ENCODE measurements around the gene SLC16A10.
"Not testable (repeated sequence)": the region's sequence is repeated elsewhere in the genome, so short reads cannot be mapped to it uniquely, and the experiment has no call there.

The SLC16A10 gene

GRCh38 chr6:111183702-111184517 lies 96.6 kb downstream of the SLC16A10 start:
- Histone ChIP-seq H3K36me3 (ENCODE audit: insufficient read depth, low read length) (no peaks in the 10 kb centered on the region), H3K9ac (ENCODE audit: insufficient read length) (no peak overlapping the region), H3K27ac (no peak overlapping the region), H3K4me3 (no peak overlapping the region), H3K9me3 (ENCODE audit: low read depth, low read length) (no peaks in the 10 kb centered on the region)
- no peak for DNase-seq (ENCODE audit: low read depth, low spot score)
- TF ChIP-seq EZH2 (IDR thresholded peaks at IDR 0.05) (no peak), FOXP2 (optimal IDR thresholded peaks at IDR 0.05; ENCODE audit: control extremely low read depth, extremely low read length, insufficient read depth) (no peak), POLR2AphosphoS5 (IDR thresholded peaks at IDR 0.05; ENCODE audit: borderline replicate concordance, low read depth, low read length) (no peak)

GRCh38 chr6:111184827-111185532 lies 97.7 kb downstream of the SLC16A10 start:
- Histone ChIP-seq H3K4me3 (no peak overlapping the region), H3K36me3 (ENCODE audit: insufficient read depth, low read length) (no peaks in the 10 kb centered on the region), H3K9me3 (ENCODE audit: low read depth, low read length) (no peaks in the 10 kb centered on the region), H3K27ac (no peak overlapping the region), H3K9ac (ENCODE audit: insufficient read length) (no peak overlapping the region)
- no peak for DNase-seq (ENCODE audit: low read depth, low spot score)
- TF ChIP-seq EZH2 (IDR thresholded peaks at IDR 0.05) (no peak), POLR2AphosphoS5 (IDR thresholded peaks at IDR 0.05; ENCODE audit: borderline replicate concordance, low read depth, low read length) (no peak), FOXP2 (optimal IDR thresholded peaks at IDR 0.05; ENCODE audit: control extremely low read depth, extremely low read length, insufficient read depth) (no peak)

GRCh38 chr6:111185954-111186353 lies 98.7 kb downstream of the SLC16A10 start:
- H3K27ac ChIP-seq = no peak overlapping the region
- no peak overlapping the region for H3K4me3 ChIP-seq
- no peaks in the 10 kb centered on the region for H3K9me3 ChIP-seq (ENCODE audit: low read depth, low read length)
- DNase-seq (ENCODE audit: low read depth, low spot score) = no peak
- no peaks in the 10 kb centered on the region for H3K36me3 ChIP-seq (ENCODE audit: insufficient read depth, low read length)
- H3K9ac ChIP-seq (ENCODE audit: insufficient read length) = no peak overlapping the region
- TF ChIP-seq EZH2 (IDR thresholded peaks at IDR 0.05) = no peak

- TF ChIP-seq POLR2AphosphoS5 (IDR thresholded peaks at IDR 0.05; ENCODE audit: borderline replicate concordance, low read depth, low read length) (no peak), FOXP2 (optimal IDR thresholded peaks at IDR 0.05; ENCODE audit: control extremely low read depth, extremely low read length, insufficient read depth) (no peak), EZH2 (IDR thresholded peaks at IDR 0.05) (no peak)
- Histone ChIP-seq H3K9me3 (ENCODE audit: low read depth, low read length) (no peaks in the 10 kb centered on the region), H3K9ac (ENCODE audit: insufficient read length) (no peak overlapping the region), H3K36me3 (ENCODE audit: insufficient read depth, low read length) (no peaks in the 10 kb centered on the region), H3K27ac (no peak overlapping the region), H3K4me3 (no peak overlapping the region)
- DNase-seq (ENCODE audit: low read depth, low spot score) = no peak
Measured at GRCh38 chr6:111187874-111188273, 100.6 kb downstream of the SLC16A10 start.

- H3K27ac ChIP-seq = not testable (repeated sequence)
Measured at GRCh38 chr6:111189666-111190210, 102.4 kb downstream of the SLC16A10 start.

GRCh38 chr6:111190637-111191036 lies 103.3 kb downstream of the SLC16A10 start:
- no peak for DNase-seq (ENCODE audit: low read depth, low spot score)
- no peak for TF ChIP-seq FOXP2 (optimal IDR thresholded peaks at IDR 0.05; ENCODE audit: control extremely low read depth, extremely low read length, insufficient read depth)
- TF ChIP-seq POLR2AphosphoS5 (IDR thresholded peaks at IDR 0.05; ENCODE audit: borderline replicate concordance, low read depth, low read length) = no peak
- no peak for TF ChIP-seq EZH2 (IDR thresholded peaks at IDR 0.05)
- no peaks in the 10 kb centered on the region for H3K9me3 ChIP-seq (ENCODE audit: low read depth, low read length)
- no peak overlapping the region for H3K27ac ChIP-seq
- H3K36me3 ChIP-seq (ENCODE audit: insufficient read depth, low read length) = no peaks in the 10 kb centered on the region
- no peak overlapping the region for H3K4me3 ChIP-seq
- no peak overlapping the region for H3K9ac ChIP-seq (ENCODE audit: insufficient read length)

More at GRCh38 chr6:111189666-111190210, 102.4 kb downstream of the SLC16A10 start:
- H3K36me3 ChIP-seq (ENCODE audit: insufficient read depth, low read length); H3K9ac ChIP-seq (ENCODE audit: insufficient read length); H3K4me3 ChIP-seq; H3K9me3 ChIP-seq (ENCODE audit: low read depth, low read length); DNase-seq (ENCODE audit: low read depth, low spot score): not testable (repeated sequence)

- not testable (repeated sequence) for DNase-seq (ENCODE audit: low read depth, low spot score); H3K36me3 ChIP-seq (ENCODE audit: insufficient read depth, low read length); H3K9me3 ChIP-seq (ENCODE audit: low read depth, low read length); H3K9ac ChIP-seq (ENCODE audit: insufficient read length); H3K27ac ChIP-seq; H3K4me3 ChIP-seq
Measured at GRCh38 chr6:111191136-111191535, 103.8 kb downstream of the SLC16A10 start.

GRCh38 chr6:111192911-111193555 lies 105.7 kb downstream of the SLC16A10 start:
- TF ChIP-seq EZH2 (IDR thresholded peaks at IDR 0.05) = no peak
- no peak for TF ChIP-seq FOXP2 (optimal IDR thresholded peaks at IDR 0.05; ENCODE audit: control extremely low read depth, extremely low read length, insufficient read depth)
- TF ChIP-seq POLR2AphosphoS5 (IDR thresholded peaks at IDR 0.05; ENCODE audit: borderline replicate concordance, low read depth, low read length) = no peak
- H3K9ac ChIP-seq (ENCODE audit: insufficient read length) = no peak overlapping the region
- DNase-seq (ENCODE audit: low read depth, low spot score) = no peak
- H3K9me3 ChIP-seq (ENCODE audit: low read depth, low read length) = no peaks in the 10 kb centered on the region
- H3K36me3 ChIP-seq (ENCODE audit: insufficient read depth, low read length) = no peaks in the 10 kb centered on the region
- no peak overlapping the region for H3K27ac ChIP-seq
- no peak overlapping the region for H3K4me3 ChIP-seq
